ENCODE measurements around the gene GNB3.

Gene GNB3

GRCh38 chr12:6824085-6824775, 16.5 kb upstream of the GNB3 start:
- no peak for DNase-seq

- DNase-seq, result no peak
Measured at GRCh38 chr12:6824901-6825381, 15.8 kb upstream of the GNB3 start.

- peak; percentile 88 for DNase-seq
Measured at GRCh38 chr12:6825398-6826124, 15.2 kb upstream of the GNB3 start.

- no peak for DNase-seq
Measured at GRCh38 chr12:6826125-6826733, 14.5 kb upstream of the GNB3 start.

GRCh38 chr12:6826734-6827436, 13.8 kb upstream of the GNB3 start:
- DNase-seq, result no peak

- peak; percentile 72 for DNase-seq
Measured at GRCh38 chr12:6827437-6827911, 13.3 kb upstream of the GNB3 start.

- no peak for DNase-seq
Measured at GRCh38 chr12:6827982-6828780, 12.5 kb upstream of the GNB3 start, which contains the start of gene P3H3. Gene P3H3, plus strand, starts transcription at chr12:6828407. Its CDS starts 34 bp downstream, at chr12:6828441.

- DNase-seq, result peak; percentile 64
Measured at GRCh38 chr12:6828781-6829535, 11.8 kb upstream of the GNB3 start.

GRCh38 chr12:6829536-6830220, 11.0 kb upstream of the GNB3 start:
- no peak for DNase-seq

GRCh38 chr12:6830286-6830890, 10.3 kb upstream of the GNB3 start:
- DNase-seq, result no peak

GRCh38 chr12:6830999-6831398, 9.7 kb upstream of the GNB3 start:
- no peak for DNase-seq

- DNase-seq, result no peak
Measured at GRCh38 chr12:6831450-6831995, 9.2 kb upstream of the GNB3 start.

GRCh38 chr12:6832125-6832524, 8.6 kb upstream of the GNB3 start:
- DNase-seq, result no peak

- DNase-seq, result no peak
Measured at GRCh38 chr12:6833189-6833890, 7.4 kb upstream of the GNB3 start.

GRCh38 chr12:6834254-6834653, 6.5 kb upstream of the GNB3 start:
- no peak for DNase-seq

- DNase-seq, result no peak
Measured at GRCh38 chr12:6834873-6835272, 5.9 kb upstream of the GNB3 start.

GRCh38 chr12:6836851-6837250, 3.9 kb upstream of the GNB3 start:
- no peak for DNase-seq

GRCh38 chr12:6837370-6838060, 3.2 kb upstream of the GNB3 start:
- no peak for DNase-seq

GRCh38 chr12:6838854-6839253, 1.9 kb upstream of the GNB3 start:
- DNase-seq, result no peak
